Renal cortical epithelial cell (primary cell): ENCODE results near the gene PITPNM3. TPM values are rescaled to one million over a fixed set of nuclear protein-coding genes. Genes with fewer than 3 reads are reported as not detected.
A peak's percentile ranks its signal among the peaks of the same experiment; 100 is the strongest.

Experiments
- DNase-seq: peaks from one replicate; pipeline ENCODE4 v3.0.0-alpha.2; 2011; ENCODE audit warnings: low read depth
- total RNA-seq: library from RNA; depleted of rRNA; stranded (reverse); fragments of >200 nt; gene quantifications from 2 replicates; pipeline ENCODE4 v1.2.3, GENCODE V29; 2014

The PITPNM3 gene
- total RNA-seq, 1 donor from 2014 or later, result 3.1 TPM

GRCh38 chr17:6462692-6463091, 93.7 kb downstream of the PITPNM3 start:
- DNase-seq, result no peak

- DNase-seq, result no peak
Observed at GRCh38 chr17:6461792-6462524, 94.4 kb downstream of the PITPNM3 start.

GRCh38 chr17:6461246-6461645, 95.1 kb downstream of the PITPNM3 start:
- no peak for DNase-seq

GRCh38 chr17:6460531-6461161, 95.7 kb downstream of the PITPNM3 start:
- DNase-seq, result no peak

- no peak for DNase-seq
Observed at GRCh38 chr17:6458460-6458950, 97.8 kb downstream of the PITPNM3 start.

- DNase-seq, result peak; percentile 64
Observed at GRCh38 chr17:6457688-6458459, 98.5 kb downstream of the PITPNM3 start.

GRCh38 chr17:6456914-6457687, 99.3 kb downstream of the PITPNM3 start:
- peak; percentile 78 for DNase-seq

- DNase-seq, result no peak
Observed at GRCh38 chr17:6456321-6456720, 100.0 kb downstream of the PITPNM3 start.

GRCh38 chr17:6455321-6455705, 101.0 kb downstream of the PITPNM3 start:
- DNase-seq, result no peak

- DNase-seq, result no peak
Observed at GRCh38 chr17:6454495-6455320, 101.6 kb downstream of the PITPNM3 start.

GRCh38 chr17:6453279-6454024, 102.9 kb downstream of the PITPNM3 start:
- no peak for DNase-seq

- no peak for DNase-seq
Observed at GRCh38 chr17:6452471-6453266, 103.7 kb downstream of the PITPNM3 start.

- no peak for DNase-seq
Observed at GRCh38 chr17:6450926-6451832, 105.2 kb downstream of the PITPNM3 start.

GRCh38 chr17:6449307-6449706, 107.0 kb downstream of the PITPNM3 start:
- DNase-seq, result no peak

GRCh38 chr17:6448473-6448872, 107.9 kb downstream of the PITPNM3 start:
- no peak for DNase-seq

- no peak for DNase-seq
Observed at GRCh38 chr17:6446516-6447100, 109.7 kb downstream of the PITPNM3 start.

GRCh38 chr17:6444571-6445335, 111.6 kb downstream of the PITPNM3 start:
- no peak for DNase-seq
